ENCODE measurements around the gene PMS1. TPM values are rescaled to one million over a fixed set of nuclear protein-coding genes. Genes with fewer than 3 reads are reported as not detected.
"Not testable (repeated sequence)": the region's sequence is repeated elsewhere in the genome, so short reads cannot be mapped to it uniquely, and the experiment has no call there.

Gene PMS1
- total and polyA plus RNA-seq, 4 donors, result 10.4 to 33.3 (median 15.3) TPM

- Histone ChIP-seq H3K9me3 (ENCODE audit: control insufficient read depth, low read length) (no peaks in the 10 kb centered on the region), H3K27ac (ENCODE audit: low read depth in 1 of 2, low read length in 2 of 2) (no peak overlapping the region), H3K36me3 (ENCODE audit: control insufficient read depth in 1 of 2, insufficient read depth in 2 of 2, low read length in 1 of 2) (no peaks in the 10 kb centered on the region), H3K27me3 (ENCODE audit: control insufficient read depth in 1 of 2, insufficient read depth in 2 of 2, low read length in 1 of 2) (no peaks in the 10 kb centered on the region), H3K4me3 (ENCODE audit: low read length in 2 of 2) (no peak overlapping the region), H3K4me1 (ENCODE audit: control insufficient read depth in 1 of 2, insufficient read depth in 2 of 2, low read length in 2 of 2) (no peaks in the 10 kb centered on the region)
- no peak for DNase-seq
- WGBS, 2 donors, result 79 to 89% methylated on average over 2 of the region's 2 CpGs
- intact Hi-C loops (cut with DNase I), result no loop called here
- ATAC-seq (ENCODE audit: low FRiP score), result no peak
These were observed 101.1 kb downstream of the PMS1 start for GRCh38 chr2:189885368-189885767.

GRCh38 chr2:189892546-189893294, 108.5 kb downstream of the PMS1 start:
- DNase-seq; H3K9me3 ChIP-seq (ENCODE audit: control insufficient read depth, low read length); ATAC-seq (ENCODE audit: low FRiP score); H3K27ac ChIP-seq (ENCODE audit: low read depth in 1 of 2, low read length in 2 of 2); intact Hi-C loops (cut with DNase I); H3K4me3 ChIP-seq (ENCODE audit: low read length in 2 of 2); H3K27me3 ChIP-seq (ENCODE audit: control insufficient read depth in 1 of 2, insufficient read depth in 2 of 2, low read length in 1 of 2); H3K4me1 ChIP-seq (ENCODE audit: control insufficient read depth in 1 of 2, insufficient read depth in 2 of 2, low read length in 2 of 2); H3K36me3 ChIP-seq (ENCODE audit: control insufficient read depth in 1 of 2, insufficient read depth in 2 of 2, low read length in 1 of 2): not testable (repeated sequence)
- 79% methylated on average over 7 of the region's 7 CpGs for WGBS, 2 donors

GRCh38 chr2:189896809-189897208, 112.6 kb downstream of the PMS1 start:
- no peak overlapping the region for H3K4me3 ChIP-seq (ENCODE audit: low read length in 2 of 2)
- ATAC-seq (ENCODE audit: low FRiP score) (no peak), DNase-seq (no peak)
- WGBS, 2 donors, result 81 to 85% methylated on average over 1 of the region's 1 CpG
- H3K36me3 ChIP-seq (ENCODE audit: control insufficient read depth in 1 of 2, insufficient read depth in 2 of 2, low read length in 1 of 2), result no peaks in the 10 kb centered on the region
- intact Hi-C loops (cut with DNase I), result no loop called here
- H3K4me1 ChIP-seq (ENCODE audit: control insufficient read depth in 1 of 2, insufficient read depth in 2 of 2, low read length in 2 of 2), result no peaks in the 10 kb centered on the region
- no peaks in the 10 kb centered on the region for H3K9me3 ChIP-seq (ENCODE audit: control insufficient read depth, low read length)
- no peaks in the 10 kb centered on the region for H3K27me3 ChIP-seq (ENCODE audit: control insufficient read depth in 1 of 2, insufficient read depth in 2 of 2, low read length in 1 of 2)
- H3K27ac ChIP-seq (ENCODE audit: low read depth in 1 of 2, low read length in 2 of 2), result no peak overlapping the region

- DNase-seq (no peak), ATAC-seq (ENCODE audit: low FRiP score) (no peak)
- no peaks in the 10 kb centered on the region for H3K9me3 ChIP-seq (ENCODE audit: control insufficient read depth, low read length)
- H3K4me3 ChIP-seq (ENCODE audit: low read length in 2 of 2), result no peak overlapping the region
- intact Hi-C loops (cut with DNase I), result no loop called here
- H3K4me1 ChIP-seq (ENCODE audit: control insufficient read depth in 1 of 2, insufficient read depth in 2 of 2, low read length in 2 of 2), result no peaks in the 10 kb centered on the region
- H3K27me3 ChIP-seq (ENCODE audit: control insufficient read depth in 1 of 2, insufficient read depth in 2 of 2, low read length in 1 of 2), result no peaks in the 10 kb centered on the region
- no peaks in the 10 kb centered on the region for H3K36me3 ChIP-seq (ENCODE audit: control insufficient read depth in 1 of 2, insufficient read depth in 2 of 2, low read length in 1 of 2)
- H3K27ac ChIP-seq (ENCODE audit: low read depth in 1 of 2, low read length in 2 of 2), result no peak overlapping the region
These were observed 114.9 kb downstream of the PMS1 start for GRCh38 chr2:189899101-189899500.

GRCh38 chr2:189900726-189901125, 116.5 kb downstream of the PMS1 start:
- H3K9me3 ChIP-seq (ENCODE audit: control insufficient read depth, low read length), result no peaks in the 10 kb centered on the region
- WGBS, 2 donors, result 52 to 65% methylated on average over 5 of the region's 5 CpGs
- no peak overlapping the region for H3K4me3 ChIP-seq (ENCODE audit: low read length in 2 of 2)
- H3K27ac ChIP-seq (ENCODE audit: low read depth in 1 of 2, low read length in 2 of 2), result no peak overlapping the region
- no peaks in the 10 kb centered on the region for H3K36me3 ChIP-seq (ENCODE audit: control insufficient read depth in 1 of 2, insufficient read depth in 2 of 2, low read length in 1 of 2)
- ATAC-seq (ENCODE audit: low FRiP score) (no peak), DNase-seq (no peak)
- no peaks in the 10 kb centered on the region for H3K4me1 ChIP-seq (ENCODE audit: control insufficient read depth in 1 of 2, insufficient read depth in 2 of 2, low read length in 2 of 2)
- intact Hi-C loops (cut with DNase I), result no loop called here
- no peaks in the 10 kb centered on the region for H3K27me3 ChIP-seq (ENCODE audit: control insufficient read depth in 1 of 2, insufficient read depth in 2 of 2, low read length in 1 of 2)

GRCh38 chr2:189901664-189902063, 117.4 kb downstream of the PMS1 start:
- no peak overlapping the region for H3K27ac ChIP-seq (ENCODE audit: low read depth in 1 of 2, low read length in 2 of 2)
- H3K27me3 ChIP-seq (ENCODE audit: control insufficient read depth in 1 of 2, insufficient read depth in 2 of 2, low read length in 1 of 2), result no peaks in the 10 kb centered on the region
- H3K4me1 ChIP-seq (ENCODE audit: control insufficient read depth in 1 of 2, insufficient read depth in 2 of 2, low read length in 2 of 2), result no peaks in the 10 kb centered on the region
- intact Hi-C loops (cut with DNase I), result no loop called here
- H3K9me3 ChIP-seq (ENCODE audit: control insufficient read depth, low read length), result no peaks in the 10 kb centered on the region
- ATAC-seq (ENCODE audit: low FRiP score) (no peak), DNase-seq (no peak)
- H3K4me3 ChIP-seq (ENCODE audit: low read length in 2 of 2), result no peak overlapping the region
- no peaks in the 10 kb centered on the region for H3K36me3 ChIP-seq (ENCODE audit: control insufficient read depth in 1 of 2, insufficient read depth in 2 of 2, low read length in 1 of 2)

GRCh38 chr2:189913821-189914220, 129.6 kb downstream of the PMS1 start:
- intact Hi-C loops (cut with DNase I), result no loop called here
- no peaks in the 10 kb centered on the region for H3K27me3 ChIP-seq (ENCODE audit: control insufficient read depth in 1 of 2, insufficient read depth in 2 of 2, low read length in 1 of 2)
- ATAC-seq (ENCODE audit: low FRiP score) (no peak), DNase-seq (no peak)
- H3K27ac ChIP-seq (ENCODE audit: low read depth in 1 of 2, low read length in 2 of 2), result no peak overlapping the region
- H3K36me3 ChIP-seq (ENCODE audit: control insufficient read depth in 1 of 2, insufficient read depth in 2 of 2, low read length in 1 of 2), result no peaks in the 10 kb centered on the region
- no peaks in the 10 kb centered on the region for H3K4me1 ChIP-seq (ENCODE audit: control insufficient read depth in 1 of 2, insufficient read depth in 2 of 2, low read length in 2 of 2)
- no peaks in the 10 kb centered on the region for H3K9me3 ChIP-seq (ENCODE audit: control insufficient read depth, low read length)
- no peak overlapping the region for H3K4me3 ChIP-seq (ENCODE audit: low read length in 2 of 2)
- 73 to 74% methylated on average over 3 of the region's 3 CpGs for WGBS, 2 donors

- no peaks in the 10 kb centered on the region for H3K4me1 ChIP-seq (ENCODE audit: control insufficient read depth in 1 of 2, insufficient read depth in 2 of 2, low read length in 2 of 2)
- H3K9me3 ChIP-seq (ENCODE audit: control insufficient read depth, low read length), result no peaks in the 10 kb centered on the region
- ATAC-seq (ENCODE audit: low FRiP score), result no peak
- DNase-seq, result no peak
- no peak overlapping the region for H3K27ac ChIP-seq (ENCODE audit: low read depth in 1 of 2, low read length in 2 of 2)
- WGBS, 2 donors, result 85 to 89% methylated on average over 2 of the region's 2 CpGs
- H3K36me3 ChIP-seq (ENCODE audit: control insufficient read depth in 1 of 2, insufficient read depth in 2 of 2, low read length in 1 of 2), result no peaks in the 10 kb centered on the region
- no peak overlapping the region for H3K4me3 ChIP-seq (ENCODE audit: low read length in 2 of 2)
- H3K27me3 ChIP-seq (ENCODE audit: control insufficient read depth in 1 of 2, insufficient read depth in 2 of 2, low read length in 1 of 2), result no peaks in the 10 kb centered on the region
- intact Hi-C loops (cut with DNase I), result no loop called here
These were observed 132.4 kb downstream of the PMS1 start for GRCh38 chr2:189916651-189917050.

All from aorta (tissue), 5 donors.